ENCODE results near the gene ARPC4.
A peak's percentile ranks its signal among the peaks of the same experiment; 100 is the strongest.

ARPC4 gene

GRCh38 chr3:9792405-9793160 is at the start of gene ARPC4, which contains the start of gene TADA3:
Gene ARPC4, plus strand, starts transcription at chr3:9793082. Its CDS starts 40 bp downstream, at chr3:9793122.
Gene TADA3, minus strand, starts transcription at chr3:9792473. Its CDS starts 1,007 bp downstream, at chr3:9791466.
- H3K4me3 ChIP-seq (replicated peaks; ENCODE audit: low read depth, low read length): peak within 1 kb of the TSS; percentile 81
- no peak for TF ChIP-seq CTCF (IDR thresholded peaks at IDR 0.05; ENCODE audit: low read depth, low read length, missing control alignments)
- peak; percentile 91 for DNase-seq (ENCODE audit: extremely low read depth, low read depth)

- no peak for TF ChIP-seq CTCF (IDR thresholded peaks at IDR 0.05; ENCODE audit: low read depth, low read length, missing control alignments)
- no peak for DNase-seq (ENCODE audit: extremely low read depth, low read depth)
- no peak overlapping the region for H3K4me3 ChIP-seq (replicated peaks; ENCODE audit: low read depth, low read length)
These were observed 49.3 kb upstream of the ARPC4 start for GRCh38 chr3:9743548-9743947.

GRCh38 chr3:9744162-9744561 is 48.7 kb upstream of the ARPC4 start:
- no peak for TF ChIP-seq CTCF (IDR thresholded peaks at IDR 0.05; ENCODE audit: low read depth, low read length, missing control alignments)
- DNase-seq (ENCODE audit: extremely low read depth, low read depth): no peak
- no peak overlapping the region for H3K4me3 ChIP-seq (replicated peaks; ENCODE audit: low read depth, low read length)

- no peak overlapping the region for H3K4me3 ChIP-seq (replicated peaks; ENCODE audit: low read depth, low read length)
- DNase-seq (ENCODE audit: extremely low read depth, low read depth): no peak
- TF ChIP-seq CTCF (IDR thresholded peaks at IDR 0.05; ENCODE audit: low read depth, low read length, missing control alignments): no peak
These were observed 47.4 kb upstream of the ARPC4 start for GRCh38 chr3:9745521-9745920.

- no peak overlapping the region for H3K4me3 ChIP-seq (replicated peaks; ENCODE audit: low read depth, low read length)
These were observed 46.6 kb upstream of the ARPC4 start for GRCh38 chr3:9746330-9746729.

GRCh38 chr3:9747267-9747666 is 45.6 kb upstream of the ARPC4 start:
- no peak for TF ChIP-seq CTCF (IDR thresholded peaks at IDR 0.05; ENCODE audit: low read depth, low read length, missing control alignments)
- DNase-seq (ENCODE audit: extremely low read depth, low read depth): no peak
- H3K4me3 ChIP-seq (replicated peaks; ENCODE audit: low read depth, low read length): no peak overlapping the region

More at GRCh38 chr3:9746330-9746729, 46.6 kb upstream of the ARPC4 start:
- no peak for TF ChIP-seq CTCF (IDR thresholded peaks at IDR 0.05; ENCODE audit: low read depth, low read length, missing control alignments)
- DNase-seq (ENCODE audit: extremely low read depth, low read depth): peak; percentile 76
